Thymus (tissue), 11 donors: ENCODE measurements around the gene PIK3C3. TPM values are rescaled to one million over a fixed set of nuclear protein-coding genes. Genes with fewer than 3 reads are reported as not detected.

Experiments used
- DNase-seq, 9 donors: peaks; one replicate each; pipeline ENCODE4 v3.0.0-alpha.2; 2013; ENCODE audit warnings: low spot score in 9 of 9, low read depth in 6 of 9, missing footprints in 1 of 9
- H3K27ac ChIP-seq, 2 donors: one replicate each; pipeline ENCODE4 v1.5.1; 2013; ENCODE audit warnings: control low read depth in 1 of 2, low read depth in 1 of 2, low read length in 1 of 2, mild to moderate bottlenecking in 1 of 2, moderate library complexity in 1 of 2
- H3K27me3 ChIP-seq, 2 donors: one replicate each; pipeline ENCODE4 v1.5.1; 2013; ENCODE audit warnings: low read length in 1 of 2; ENCODE audit not compliant: control insufficient read depth in 2 of 2, insufficient read depth in 1 of 2
- H3K36me3 ChIP-seq, 2 donors: one replicate each; pipeline ENCODE4 v1.5.1; 2013; ENCODE audit warnings: low read length in 1 of 2, mild to moderate bottlenecking in 1 of 2, moderate library complexity in 1 of 2; ENCODE audit not compliant: control insufficient read depth in 2 of 2, insufficient read depth in 2 of 2
- H3K4me1 ChIP-seq, 2 donors: one replicate each; pipeline ENCODE4 v1.5.1; 2013; ENCODE audit warnings: low read length in 2 of 2; ENCODE audit not compliant: control insufficient read depth in 2 of 2, insufficient read depth in 2 of 2
- H3K4me3 ChIP-seq, 2 donors: one replicate each; pipeline ENCODE4 v1.5.1; 2013; ENCODE audit warnings: low read length in 2 of 2, control low read depth in 1 of 2, mild to moderate bottlenecking in 1 of 2
- H3K9me3 ChIP-seq, 2 donors: one replicate each; pipeline ENCODE4 v1.5.1; 2013; ENCODE audit warnings: low read length in 1 of 2, mild to moderate bottlenecking in 1 of 2; ENCODE audit not compliant: control insufficient read depth in 2 of 2, insufficient read depth in 1 of 2
- WGBS: extraction: QIAGEN DNeasy Blood & Tissue Kit; methylation state at CpG from one replicate; pipeline ENCODE4 v1.1.7; 2013; 5-methylcytosine and 5-hydroxymethylcytosine counted together
- polyA plus RNA-seq: library from polyadenylated mRNA; stranded (reverse); fragments of 200-250 nt; gene quantifications from one replicate; pipeline ENCODE4 v1.2.3, GENCODE V29; 2013
- total RNA-seq: library from RNA; stranded (reverse); fragments of 120-200 nt; gene quantifications from one replicate; pipeline ENCODE4 v1.2.4, GENCODE V29; 2013
- donor health status: healthy.

PIK3C3 gene
- total and polyA plus RNA-seq, 2 donors = 54.4 to 58.0 TPM

DNA sequence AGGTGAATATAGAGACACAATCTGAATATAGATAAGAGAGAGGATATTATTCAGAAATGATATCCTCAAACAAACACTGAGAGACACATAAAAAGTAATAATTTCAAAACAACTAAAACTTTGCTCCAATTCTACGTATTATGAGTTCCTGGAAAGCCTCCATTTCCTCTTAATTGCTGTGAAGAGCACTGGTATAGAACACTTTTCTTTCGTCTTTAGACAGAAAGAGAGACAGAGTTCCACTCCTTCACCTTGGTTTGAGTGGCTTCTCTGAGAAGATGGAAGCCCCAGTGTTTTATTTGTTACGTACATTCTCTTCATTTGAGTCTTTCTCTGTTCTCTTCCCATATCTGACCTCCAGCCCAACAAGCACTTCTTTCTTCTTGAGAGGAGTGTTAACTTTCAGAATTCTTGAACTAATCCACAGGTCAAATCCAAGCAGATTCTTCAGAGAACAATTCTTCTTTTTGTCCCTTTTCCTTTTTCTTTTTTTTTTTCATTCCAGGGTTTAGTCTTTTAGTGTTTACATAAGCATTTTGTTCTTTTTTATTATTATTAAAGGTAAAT, 6.4 kb upstream of the PIK3C3 start:
- 93% methylated on average over 3 of the region's 3 CpGs for WGBS
- Histone ChIP-seq H3K4me3 (no peak overlapping the region), H3K27ac (no peak overlapping the region), H3K9me3 (no peaks in the 10 kb centered on the region), H3K27me3 (peaks cover 0 to 3% of the 10 kb centered on the region in 2 donors), H3K4me1 (no peaks in the 10 kb centered on the region), H3K36me3 (no peaks in the 10 kb centered on the region)
- DNase-seq = no peak

DNA sequence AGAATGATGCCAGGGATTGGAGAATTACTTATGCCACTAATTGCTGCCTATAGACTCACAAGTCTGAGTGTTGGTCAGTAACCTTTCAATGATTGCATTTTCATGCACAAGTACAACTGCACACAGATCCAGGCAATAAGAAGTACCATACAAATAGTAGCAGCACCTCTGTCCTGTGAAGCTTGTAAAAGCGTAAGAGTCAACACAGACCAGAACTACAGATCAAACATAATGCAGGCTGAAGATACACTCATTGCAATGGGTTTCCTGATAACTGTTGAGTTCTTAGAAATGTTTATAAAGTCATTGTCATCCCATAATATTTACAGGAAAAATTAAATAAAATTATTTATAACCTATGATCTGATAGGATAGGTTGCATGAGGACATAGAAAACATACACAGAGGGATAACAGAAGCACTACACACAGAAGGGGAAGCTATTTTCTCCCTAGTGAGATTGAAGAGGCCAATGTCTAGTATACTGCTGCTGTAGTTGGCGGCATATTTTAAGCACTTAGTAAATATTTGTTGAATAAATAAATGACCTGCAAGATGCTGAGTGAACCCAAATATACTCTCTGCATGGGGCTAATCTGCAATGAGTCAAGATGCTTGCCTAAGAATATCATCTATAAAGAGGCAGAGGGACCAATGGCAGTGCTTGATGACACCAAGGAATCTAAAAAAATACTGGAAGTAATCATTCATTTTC, 5.7 kb upstream of the PIK3C3 start:
- no peak for DNase-seq
- no peaks in the 10 kb centered on the region for H3K9me3 ChIP-seq
- H3K4me1 ChIP-seq = no peaks in the 10 kb centered on the region
- H3K36me3 ChIP-seq = no peaks in the 10 kb centered on the region
- no peak overlapping the region for H3K4me3 ChIP-seq
- WGBS = 98% methylated on average over 2 of the region's 2 CpGs
- H3K27ac ChIP-seq = no peak overlapping the region
- H3K27me3 ChIP-seq = peaks cover 0 to 3% of the 10 kb centered on the region in 2 donors

- no peak for DNase-seq
- peak overlapping the region in 1 of 2 donors; percentile 83 for H3K27ac ChIP-seq
Measured at GRCh38 chr18:41955688-41956087, 654 bp downstream of the PIK3C3 start.

GRCh38 chr18:41959045-41959444, 4.0 kb downstream of the PIK3C3 start:
- Histone ChIP-seq H3K4me3 (no peak overlapping the region), H3K27ac (no peak overlapping the region), H3K4me1 (peaks cover 0 to 3% of the 10 kb centered on the region in 2 donors), H3K27me3 (no peaks in the 10 kb centered on the region), H3K36me3 (peaks cover 7 to 13% of the 10 kb centered on the region in 2 donors), H3K9me3 (no peaks in the 10 kb centered on the region)
- WGBS = 97% methylated on average over 1 of the region's 1 CpG
- DNase-seq = no peak

More at GRCh38 chr18:41955688-41956087, 654 bp downstream of the PIK3C3 start:
- H3K4me1 ChIP-seq = peaks cover 0 to 3% of the 10 kb centered on the region in 2 donors
- peak overlapping the region; percentile 62 to 67 for H3K4me3 ChIP-seq
- H3K9me3 ChIP-seq = no peaks in the 10 kb centered on the region
- 15% methylated on average over 11 of the region's 11 CpGs for WGBS
- peaks cover 4 to 7% of the 10 kb centered on the region in 2 donors for H3K36me3 ChIP-seq
- no peaks in the 10 kb centered on the region for H3K27me3 ChIP-seq

DNA sequence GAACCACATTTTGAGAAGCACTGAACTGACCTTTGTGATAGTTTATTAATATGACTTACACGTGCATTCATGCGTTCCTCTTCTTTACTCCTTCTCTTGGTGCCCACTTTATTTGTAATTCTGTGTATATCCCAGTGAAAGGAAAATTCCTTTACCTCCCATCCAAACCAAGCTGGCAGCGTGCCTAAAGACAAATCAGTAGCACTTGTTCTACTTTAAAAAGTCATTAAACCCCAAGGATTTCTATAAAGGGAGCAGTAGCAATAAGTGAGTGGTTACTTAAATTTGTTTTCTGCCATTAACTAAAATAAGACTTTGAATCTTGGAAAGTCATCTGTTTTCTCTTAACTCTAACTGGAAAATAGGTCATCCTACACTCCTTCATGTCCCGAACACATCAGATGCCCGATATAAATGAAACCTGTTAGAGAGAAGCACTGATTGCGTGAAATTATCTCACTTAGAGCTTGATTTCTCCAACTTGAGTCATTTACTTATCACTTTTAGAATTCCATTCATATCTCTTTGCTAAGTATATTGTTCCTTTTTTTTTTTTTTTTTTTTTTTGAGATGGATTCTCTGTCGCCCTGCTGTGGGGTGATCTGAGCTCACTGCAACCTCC, 10.7 kb downstream of the PIK3C3 start:
- Histone ChIP-seq H3K36me3 (peaks cover 8 to 38% of the 10 kb centered on the region in 2 donors), H3K4me1 (no peaks in the 10 kb centered on the region), H3K9me3 (no peaks in the 10 kb centered on the region), H3K4me3 (no peak overlapping the region), H3K27ac (no peak overlapping the region), H3K27me3 (no peaks in the 10 kb centered on the region)
- 97% methylated on average over 7 of the region's 7 CpGs for WGBS
- DNase-seq = no peak

- WGBS = 97% methylated on average over 4 of the region's 4 CpGs
Measured at GRCh38 chr18:41966943-41967342, 11.9 kb downstream of the PIK3C3 start.

GRCh38 chr18:41967680-41968079, 12.6 kb downstream of the PIK3C3 start:
- H3K27me3 ChIP-seq = no peaks in the 10 kb centered on the region
- 94% methylated on average over 2 of the region's 2 CpGs for WGBS
- no peaks in the 10 kb centered on the region for H3K9me3 ChIP-seq
- H3K4me3 ChIP-seq = no peak overlapping the region
- no peak overlapping the region for H3K27ac ChIP-seq
- peaks cover 8 to 34% of the 10 kb centered on the region in 2 donors for H3K36me3 ChIP-seq
- DNase-seq = no peak
- H3K4me1 ChIP-seq = no peaks in the 10 kb centered on the region

More at GRCh38 chr18:41966943-41967342, 11.9 kb downstream of the PIK3C3 start:
- no peak for DNase-seq
- no peaks in the 10 kb centered on the region for H3K4me1 ChIP-seq
- no peaks in the 10 kb centered on the region for H3K27me3 ChIP-seq
- no peak overlapping the region for H3K27ac ChIP-seq
- H3K4me3 ChIP-seq = no peak overlapping the region
- peaks cover 8 to 39% of the 10 kb centered on the region in 2 donors for H3K36me3 ChIP-seq
- no peaks in the 10 kb centered on the region for H3K9me3 ChIP-seq

- Histone ChIP-seq H3K4me3 (no peak overlapping the region), H3K9me3 (no peaks in the 10 kb centered on the region), H3K27ac (no peak overlapping the region), H3K4me1 (no peaks in the 10 kb centered on the region), H3K36me3 (peaks cover 8 to 30% of the 10 kb centered on the region in 2 donors), H3K27me3 (no peaks in the 10 kb centered on the region)
- 96% methylated on average over 1 of the region's 1 CpG for WGBS
- no peak for DNase-seq
Measured at GRCh38 chr18:41969881-41970280, 14.8 kb downstream of the PIK3C3 start.
